ENCODE data around the gene ZNF467.

Gene ZNF467

GRCh38 chr7:149804106-149804505 lies 30.7 kb upstream of the ZNF467 start:
- DNase-seq: no peak

DNA sequence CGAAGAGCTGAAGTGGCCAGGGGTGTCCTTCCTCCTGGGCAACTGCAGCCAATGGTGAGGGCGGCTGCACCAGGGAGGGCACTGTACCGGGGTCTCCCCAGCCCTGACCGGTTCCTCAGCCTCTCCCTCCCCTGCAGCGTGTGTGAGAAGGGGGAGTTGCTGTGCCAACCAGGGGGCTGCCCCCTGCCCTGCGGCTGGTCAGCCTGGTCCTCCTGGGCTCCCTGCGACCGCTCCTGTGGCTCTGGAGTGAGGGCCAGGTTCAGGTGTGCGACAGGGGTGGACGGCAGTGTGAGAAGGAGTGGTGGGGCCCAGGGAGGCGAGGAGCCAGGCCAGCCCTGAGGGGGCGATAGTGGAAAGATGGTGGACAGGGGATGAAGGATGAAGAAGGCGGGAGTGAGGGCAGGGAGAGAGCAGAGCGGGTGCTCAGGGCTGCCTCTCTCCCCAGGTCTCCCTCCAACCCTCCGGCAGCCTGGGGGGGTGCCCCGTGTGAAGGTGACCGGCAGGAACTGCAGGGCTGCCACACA lies 30.2 kb upstream of the ZNF467 start:
- no peak for DNase-seq

- no peak for DNase-seq
Observed at GRCh38 chr7:149802966-149803365, 29.6 kb upstream of the ZNF467 start.

DNA sequence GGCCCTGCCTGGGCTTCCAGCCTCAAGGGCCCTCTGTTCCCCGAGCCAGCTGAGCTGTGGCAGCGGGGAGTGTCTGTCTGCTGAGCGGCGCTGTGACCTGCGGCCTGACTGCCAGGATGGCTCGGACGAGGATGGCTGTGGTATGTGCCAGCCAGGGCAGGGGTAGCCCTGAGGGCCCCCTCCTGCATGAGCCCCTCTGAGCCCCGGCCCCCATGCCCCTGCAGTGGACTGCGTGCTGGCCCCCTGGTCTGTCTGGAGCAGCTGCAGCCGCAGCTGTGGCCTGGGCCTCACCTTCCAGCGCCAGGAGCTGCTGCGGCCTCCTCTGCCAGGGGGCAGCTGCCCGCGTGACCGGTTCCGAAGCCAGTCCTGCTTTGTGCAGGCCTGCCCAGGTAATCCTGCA lies 28.4 kb upstream of the ZNF467 start:
- DNase-seq: no peak

DNA sequence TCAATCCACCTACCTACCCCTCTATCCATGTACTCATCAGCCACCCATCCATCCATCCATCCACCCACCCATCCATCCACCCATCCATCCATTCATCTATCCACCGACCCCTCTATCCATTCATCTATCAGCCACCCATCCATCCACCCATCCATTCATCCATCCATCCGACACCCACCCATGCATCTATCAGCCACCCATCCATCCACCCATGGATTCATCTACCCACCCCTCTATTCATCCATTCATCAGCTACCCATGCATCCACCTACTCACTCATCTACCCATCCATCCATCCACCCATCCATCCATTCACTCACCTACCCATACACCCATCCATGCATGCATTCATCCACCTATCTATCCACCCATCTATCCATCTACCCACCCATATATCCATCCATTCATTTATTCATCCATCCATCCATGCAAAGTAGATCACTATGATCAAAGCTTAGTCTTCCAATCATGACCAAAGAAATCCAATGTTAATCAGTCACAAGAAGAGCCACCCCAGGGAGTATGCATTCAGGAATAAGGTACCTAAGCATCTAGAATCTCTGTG lies 27.7 kb upstream of the ZNF467 start:
- DNase-seq: no peak

- DNase-seq: no peak
Observed at GRCh38 chr7:149800169-149800555, 26.8 kb upstream of the ZNF467 start.

GRCh38 chr7:149799397-149800168 lies 26.2 kb upstream of the ZNF467 start:
- DNase-seq: peak; percentile 53

DNA sequence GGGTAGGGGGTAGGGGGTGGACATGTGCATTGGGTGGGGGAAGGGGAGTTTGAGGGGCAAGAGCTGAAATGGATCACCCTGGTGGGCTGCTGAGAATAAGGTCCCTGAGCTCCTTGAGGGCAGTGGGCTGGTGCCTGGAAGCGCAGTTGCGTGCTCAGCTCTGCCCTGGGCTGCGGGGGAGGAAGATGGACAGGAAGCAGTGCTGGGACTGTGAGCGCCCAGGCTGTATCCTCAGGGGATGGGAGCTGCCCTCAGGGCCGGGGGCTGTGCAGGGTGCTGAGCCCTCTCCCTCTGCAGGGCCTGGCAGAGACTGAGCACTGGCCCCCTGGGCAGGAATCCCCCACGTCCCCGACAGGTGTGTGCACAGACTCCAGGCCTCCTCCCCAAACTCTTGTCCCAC lies 24.4 kb upstream of the ZNF467 start:
- no peak for DNase-seq

DNA sequence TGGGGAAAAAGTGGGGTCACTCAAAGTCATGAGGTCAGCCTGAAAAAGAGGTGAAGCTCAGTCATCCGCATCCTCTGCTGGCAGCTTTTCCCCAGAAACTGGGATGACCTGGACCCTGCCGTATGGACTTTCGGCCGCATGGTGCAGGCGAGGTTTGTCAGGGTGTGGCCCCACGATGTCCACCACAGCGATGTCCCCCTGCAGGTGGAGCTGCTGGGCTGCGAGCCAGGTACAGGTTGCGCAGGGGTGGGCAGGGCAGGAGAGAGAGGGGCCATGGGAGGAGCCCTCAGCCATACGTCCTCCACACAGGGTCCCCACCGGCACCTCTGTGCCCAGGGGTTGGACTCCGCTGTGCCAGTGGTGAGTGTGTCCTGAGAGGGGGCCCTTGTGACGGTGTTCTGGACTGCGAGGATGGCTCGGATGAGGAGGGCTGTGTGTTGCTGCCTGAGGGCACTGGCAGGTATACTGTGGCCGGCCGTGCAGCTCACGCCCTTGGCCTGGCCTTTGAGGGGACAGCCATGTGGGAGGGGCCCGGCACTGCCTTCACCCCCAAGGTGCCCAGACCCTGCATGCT lies 23.0 kb upstream of the ZNF467 start:
- no peak for DNase-seq

- DNase-seq: no peak
Observed at GRCh38 chr7:149795126-149795525, 21.7 kb upstream of the ZNF467 start.

GRCh38 chr7:149794661-149795060 lies 21.3 kb upstream of the ZNF467 start:
- DNase-seq: no peak

GRCh38 chr7:149793261-149793660 lies 19.9 kb upstream of the ZNF467 start:
- no peak for DNase-seq

GRCh38 chr7:149792220-149792595 lies 18.8 kb upstream of the ZNF467 start:
- no peak for DNase-seq

- DNase-seq: no peak
Observed at GRCh38 chr7:149791411-149792219, 18.2 kb upstream of the ZNF467 start.

- no peak for DNase-seq
Observed at GRCh38 chr7:149790754-149791360, 17.5 kb upstream of the ZNF467 start.

DNA sequence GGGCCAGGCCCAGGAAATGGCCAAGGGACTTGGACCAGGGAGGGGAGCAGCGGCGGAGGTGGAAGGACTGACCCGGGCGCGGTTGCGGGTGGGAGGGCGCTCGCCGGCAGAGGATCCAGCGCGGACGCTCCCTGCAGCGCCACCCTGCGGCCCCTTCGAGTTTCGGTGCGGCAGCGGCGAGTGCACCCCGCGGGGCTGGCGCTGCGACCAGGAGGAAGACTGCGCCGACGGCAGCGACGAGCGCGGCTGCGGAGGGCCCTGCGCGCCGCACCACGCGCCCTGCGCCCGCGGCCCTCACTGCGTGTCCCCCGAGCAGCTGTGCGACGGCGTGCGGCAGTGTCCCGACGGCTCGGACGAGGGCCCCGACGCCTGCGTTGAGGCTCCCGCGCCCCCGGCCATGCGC lies 16.8 kb upstream of the ZNF467 start:
- DNase-seq: peak; percentile 48

DNA sequence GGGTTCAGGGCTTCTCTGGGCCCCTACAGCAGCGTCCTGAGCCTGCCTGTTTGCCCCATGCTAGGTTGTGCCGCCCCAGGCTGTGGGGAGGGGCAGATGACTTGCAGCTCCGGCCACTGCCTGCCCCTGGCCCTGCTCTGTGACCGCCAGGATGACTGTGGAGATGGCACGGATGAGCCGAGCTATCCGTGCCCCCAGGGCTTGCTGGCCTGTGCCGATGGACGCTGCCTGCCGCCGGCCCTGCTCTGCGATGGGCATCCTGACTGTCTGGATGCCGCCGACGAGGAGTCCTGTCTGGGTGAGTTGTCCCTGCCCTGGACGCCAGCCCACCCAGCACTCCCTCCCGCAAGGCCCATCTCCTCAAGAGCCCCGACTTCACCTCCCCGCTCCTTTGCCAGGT lies 15.7 kb upstream of the ZNF467 start:
- no peak for DNase-seq

DNA sequence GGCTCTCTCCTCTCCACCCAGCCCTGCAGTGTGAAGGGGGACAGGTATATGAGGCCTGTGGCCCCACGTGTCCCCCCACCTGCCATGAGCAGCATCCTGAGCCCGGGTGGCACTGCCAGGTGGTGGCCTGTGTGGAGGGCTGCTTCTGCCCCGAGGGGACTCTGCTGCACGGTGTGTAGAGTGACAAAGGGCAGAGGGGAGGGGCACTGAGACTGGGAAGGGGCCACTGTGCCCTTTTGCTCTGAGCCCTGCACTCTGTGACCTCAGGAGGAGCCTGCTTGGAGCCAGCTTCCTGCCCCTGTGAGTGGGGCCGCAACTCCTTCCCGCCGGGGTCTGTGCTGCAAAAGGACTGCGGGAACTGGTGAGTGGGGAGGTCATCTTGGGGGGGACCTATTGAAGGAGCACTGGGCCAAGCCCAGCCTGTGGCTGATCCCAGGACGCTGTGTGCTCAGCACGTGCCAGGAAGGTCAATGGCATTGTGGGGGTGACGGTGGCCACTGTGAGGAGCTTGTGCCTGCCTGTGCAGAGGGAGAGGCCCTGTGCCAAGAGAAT lies 15.0 kb upstream of the ZNF467 start:
- DNase-seq: no peak

GRCh38 chr7:149787428-149788299 lies 14.3 kb upstream of the ZNF467 start:
- no peak for DNase-seq

DNA sequence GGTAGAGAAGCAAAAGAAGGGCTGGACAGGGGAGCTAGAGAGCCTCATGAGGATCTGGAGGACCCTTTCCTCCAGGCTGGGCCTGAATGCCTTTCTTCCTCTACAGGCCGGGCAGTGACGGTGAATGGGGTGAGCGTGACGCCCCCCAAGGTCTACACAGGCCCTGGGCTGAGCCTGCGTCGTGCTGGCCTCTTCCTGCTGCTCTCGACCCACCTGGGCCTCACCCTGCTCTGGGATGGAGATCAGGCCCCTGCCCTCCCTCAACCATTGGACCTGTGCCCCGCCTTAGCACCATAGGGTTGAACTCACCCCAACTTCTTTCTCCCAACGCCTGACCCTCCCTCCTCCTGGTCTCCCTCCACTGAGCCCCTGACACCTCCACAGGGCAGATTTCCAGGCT lies 12.6 kb upstream of the ZNF467 start:
- no peak for DNase-seq

DNA sequence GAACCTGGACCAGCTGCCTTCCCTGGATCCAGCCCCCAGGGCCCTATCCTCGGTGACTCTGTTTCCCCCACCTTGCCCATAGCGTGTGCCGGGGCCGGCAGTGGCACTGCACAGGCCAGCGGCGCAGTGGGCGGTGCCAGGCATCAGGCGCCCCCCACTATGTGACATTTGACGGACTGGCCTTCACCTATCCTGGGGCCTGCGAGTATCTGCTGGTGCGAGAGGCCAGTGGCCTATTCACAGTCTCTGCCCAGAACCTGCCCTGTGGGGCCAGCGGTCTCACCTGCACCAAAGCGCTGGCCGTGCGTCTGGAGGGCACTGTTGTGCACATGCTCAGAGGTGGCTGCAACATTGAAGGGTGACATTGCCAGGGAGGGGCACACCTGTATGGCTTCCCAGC lies 12.0 kb upstream of the ZNF467 start:
- no peak for DNase-seq

DNA sequence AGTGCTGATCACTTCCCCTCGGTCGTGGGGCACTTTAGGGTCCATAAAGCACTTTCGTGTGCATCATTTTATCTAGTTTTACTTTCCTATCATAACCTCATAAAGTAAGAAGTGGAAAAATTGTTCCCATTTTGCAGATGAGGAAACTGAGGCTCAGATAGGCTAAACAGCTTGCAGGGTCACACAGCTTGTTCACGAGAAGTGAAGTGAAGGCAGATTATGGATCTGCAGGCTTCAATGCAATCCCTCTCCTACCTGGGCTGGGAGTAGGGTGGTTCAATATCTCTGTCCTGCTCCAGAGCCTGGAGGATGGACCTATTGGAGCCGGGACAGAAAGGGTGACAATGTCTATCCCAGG lies 10.8 kb upstream of the ZNF467 start:
- no peak for DNase-seq

All from activated CD4-positive, CD25-positive, alpha-beta regulatory T cell treated with anti-CD3 and anti-CD28 coated beads, Interleukin-2, amount 50 U/mL, for 72 hours (primary cell).